ENCODE measurements around the gene ROR1. TPM values are rescaled to one million over a fixed set of nuclear protein-coding genes. Genes with fewer than 3 reads are reported as not detected.

ROR1 gene
- total and polyA plus RNA-seq, 2 donors (not counting 3 experiments of a cell fraction or from before 2014, with no cell fraction given), result 2.6 to 3.5 TPM

- BruUV-seq (replicated peaks), result no TSS peak
- ChIA-PET POLR2A (no interaction called here), CTCF (interaction anchor here (1.6 kb wide), 1 partner anchor 33 kb away, joined by 5 read pairs; no protein-coding TSS in a partner anchor)
- Histone ChIP-seq H3K27me3 (ENCODE audit: control insufficient read depth in 2 of 2, insufficient read depth in 2 of 2, low read length in 2 of 2) (no peaks in the 10 kb centered on the region), H3K9ac (replicated peaks; ENCODE audit: extremely low read depth, insufficient read depth, low read length) (no peak overlapping the region), H2AFZ (ENCODE audit: low read depth, low read length) (no peak overlapping the region), H4K20me1 (replicated peaks; ENCODE audit: control insufficient read depth, extremely low read depth, insufficient read depth, low read length) (no peaks in the 10 kb centered on the region), H3K4me3 (replicated peaks in 1 of 3; ENCODE audit: insufficient read depth in 1 of 3, low read depth in 1 of 3, low read length in 3 of 3) (no peak overlapping the region), H3K9me3 (replicated peaks; ENCODE audit: control insufficient read depth, insufficient read depth, low read length) (no peaks in the 10 kb centered on the region), H3K36me3 (ENCODE audit: control insufficient read depth in 2 of 2, extremely low read depth in 1 of 2, insufficient read depth in 2 of 2, low read length in 2 of 2) (no peaks in the 10 kb centered on the region), H3K9me1 (replicated peaks; ENCODE audit: control insufficient read depth, extremely low read depth, insufficient read depth, low read length) (no peaks in the 10 kb centered on the region), H3K4me1 (ENCODE audit: control insufficient read depth, extremely low read depth, insufficient read depth, low read length) (no peaks in the 10 kb centered on the region), H3K27ac (ENCODE audit: insufficient read depth, low read depth, low read length) (no peak overlapping the region), H3K79me2 (ENCODE audit: control insufficient read depth, insufficient read depth, low read length) (no peaks in the 10 kb centered on the region), H3K4me2 (ENCODE audit: insufficient read depth, low read length) (no peak overlapping the region)
- no peak for FAIRE-seq
- dilution Hi-C loops (cut with MboI; ENCODE audit: extremely low pct_ligation_motif_present, low sequenced_read_pairs), result no loop called here
- TF ChIP-seq MYC (IDR thresholded peaks at IDR 0.05; ENCODE audit: low read depth, low read length) (no peak), GATA2 (IDR thresholded peaks at IDR 0.05; ENCODE audit: insufficient read depth, insufficient read length, low read depth, low read length) (no peak), JUN (IDR thresholded peaks at IDR 0.05; ENCODE audit: borderline replicate concordance, insufficient read depth, insufficient read length, low read depth) (no peak), EZH2 (IDR thresholded peaks at IDR 0.05; ENCODE audit: borderline replicate concordance, low read depth, low read length, severe bottlenecking) (no peak), POLR2A (IDR thresholded peaks at IDR 0.05; ENCODE audit: low read depth, low read length) (no peak), MAX (IDR thresholded peaks at IDR 0.05; ENCODE audit: insufficient read depth, insufficient read length) (no peak), FOS (IDR thresholded peaks at IDR 0.05; ENCODE audit: borderline replicate concordance, insufficient read depth, low read length) (no peak), POLR2AphosphoS5 (IDR thresholded peaks at IDR 0.05; ENCODE audit: insufficient read depth, low read depth, low read length) (no peak)
- TF ChIP-seq, protein P1, sequence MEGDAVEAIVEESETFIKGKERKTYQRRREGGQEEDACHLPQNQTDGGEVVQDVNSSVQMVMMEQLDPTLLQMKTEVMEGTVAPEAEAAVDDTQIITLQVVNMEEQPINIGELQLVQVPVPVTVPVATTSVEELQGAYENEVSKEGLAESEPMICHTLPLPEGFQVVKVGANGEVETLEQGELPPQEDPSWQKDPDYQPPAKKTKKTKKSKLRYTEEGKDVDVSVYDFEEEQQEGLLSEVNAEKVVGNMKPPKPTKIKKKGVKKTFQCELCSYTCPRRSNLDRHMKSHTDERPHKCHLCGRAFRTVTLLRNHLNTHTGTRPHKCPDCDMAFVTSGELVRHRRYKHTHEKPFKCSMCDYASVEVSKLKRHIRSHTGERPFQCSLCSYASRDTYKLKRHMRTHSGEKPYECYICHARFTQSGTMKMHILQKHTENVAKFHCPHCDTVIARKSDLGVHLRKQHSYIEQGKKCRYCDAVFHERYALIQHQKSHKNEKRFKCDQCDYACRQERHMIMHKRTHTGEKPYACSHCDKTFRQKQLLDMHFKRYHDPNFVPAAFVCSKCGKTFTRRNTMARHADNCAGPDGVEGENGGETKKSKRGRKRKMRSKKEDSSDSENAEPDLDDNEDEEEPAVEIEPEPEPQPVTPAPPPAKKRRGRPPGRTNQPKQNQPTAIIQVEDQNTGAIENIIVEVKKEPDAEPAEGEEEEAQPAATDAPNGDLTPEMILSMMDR (IDR thresholded peaks at IDR 0.05; ENCODE audit: extremely low read depth in 1 of 2, insufficient read depth in 1 of 2, low read depth in 1 of 2, low read length in 2 of 2), result no peak
- intact Hi-C loops (cut with micrococcal nuclease), result no loop called here
- DNase-seq (ENCODE audit: low read depth, low spot score), result no peak
Observed at GRCh38 chr1:64196074-64196870, 422.5 kb downstream of the ROR1 start.

All from endothelial cell of umbilical vein (primary cell).